K562 treated with DMSO at 1 percent for 4 hours (cell line): Measurements from ENCODE around the gene TIPIN. TPM values are rescaled to one million over a fixed set of nuclear protein-coding genes. Genes with fewer than 3 reads are reported as not detected.

ENCODE experiments used
- total RNA-seq: library from RNA; unstranded; fragments of 300-600 nt; gene quantifications from 2 replicates; pipeline ENCODE4 v1.2.3, GENCODE V29; 2022; ENCODE audit not compliant: insufficient read depth

The TIPIN gene
- total RNA-seq = 8.1 and 12.1 TPM in 2 replicates

GRCh38 chr15:66356359-66357236 is at the start of gene TIPIN:
Gene TIPIN (minus strand): TSS chr15:66356685. CDS start chr15:66352947, 3,738 bp downstream.

GRCh38 chr15:66386204-66387123 is 30.0 kb upstream of the TIPIN start, which contains the start of gene MAP2K1:
Gene MAP2K1 (plus strand): TSS chr15:66386912. CDS start chr15:66387348, 436 bp downstream.

GRCh38 chr15:66293419-66294156 is 62.9 kb downstream of the TIPIN start, which contains the start of gene DIS3L:
Gene DIS3L (plus strand): TSS chr15:66293568. CDS start chr15:66293597, 29 bp downstream.

Other genes starting within 250 kb of the TIPIN start
- gene MEGF11, start 102.9 kb downstream of the TIPIN start, total RNA-seq = 0.37 and 1.5 TPM in 2 replicates
- 12.1 and 19.4 TPM in 2 replicates for gene DIS3L, start 63.1 kb downstream of the TIPIN start, total RNA-seq
- 50.5 and 53.6 TPM in 2 replicates for gene MAP2K1, start 30.2 kb upstream of the TIPIN start, total RNA-seq
- 32.1 and 35.8 TPM in 2 replicates for gene SNAPC5, start 141.1 kb upstream of the TIPIN start, total RNA-seq
- gene RPL4, start 148.2 kb upstream of the TIPIN start, total RNA-seq = 4,759 and 5,204 TPM in 2 replicates
- 20.5 and 23.5 TPM in 2 replicates for gene ZWILCH, start 148.6 kb upstream of the TIPIN start, total RNA-seq
- 0.23 TPM in 1 of 2 replicates, not detected in the other for gene LCTL, start 209.3 kb upstream of the TIPIN start, total RNA-seq